Erythroblast (primary cell): ENCODE results near the gene ERFL.
"Not testable (repeated sequence)": the region's sequence is repeated elsewhere in the genome, so short reads cannot be mapped to it uniquely, and the experiment has no call there.

ENCODE experiments used
- GATA1 ChIP-seq: IDR thresholded peaks from 2 replicates; pipeline ENCODE4 v1.6.1; 2011; ENCODE audit warnings: low read depth, mild to moderate bottlenecking, control low read depth, low read length, moderate library complexity
- POLR2A ChIP-seq: IDR thresholded peaks from 2 replicates; pipeline ENCODE4 v1.6.1; 2011; ENCODE audit warnings: mild to moderate bottlenecking, low read length

DNA sequence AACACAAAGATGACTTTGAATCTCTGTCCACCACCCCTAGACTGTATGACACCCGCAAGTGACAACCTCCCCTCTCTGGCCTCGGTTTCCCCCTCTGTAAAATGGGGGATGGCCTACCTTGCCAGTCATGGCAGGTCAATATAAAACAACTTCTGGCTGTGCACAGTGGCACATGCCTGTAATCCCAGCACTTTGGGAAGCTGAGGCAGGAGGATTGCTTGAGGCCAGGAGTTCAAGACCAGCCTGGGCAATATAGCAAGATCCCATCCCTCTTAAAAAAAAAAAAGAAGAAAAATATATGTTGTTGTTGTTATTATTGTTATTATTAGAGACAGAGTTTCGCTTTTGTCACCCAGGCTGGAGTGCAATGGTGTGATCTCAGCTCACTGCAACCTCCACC is 52.3 kb downstream of the ERFL start:
- TF ChIP-seq POLR2A, GATA1: not testable (repeated sequence)
